Stomach (tissue), 4 donors: Measurements from ENCODE around the gene PLCD4.

ENCODE experiments used
- CTCF ChIP-seq, 7 experiments: fragments of 450-650 bp in 4 of 7; fragments of 200-600 bp in 3 of 7; sonication (generic) in 3 of 7; IDR thresholded peaks; one replicate each; pipeline ENCODE4 v1.5.1; 2016 to 2019; ENCODE audit warnings: antibody characterized with exemption in 7 of 7, control low read depth in 2 of 7, mild to moderate bottlenecking in 1 of 7
- EP300 ChIP-seq: sonication (generic); formaldehyde crosslinking; IDR thresholded peaks from one replicate; pipeline ENCODE4 v1.6.1; 2017; ENCODE audit warnings: antibody characterized with exemption
- POLR2A ChIP-seq, 4 donors: fragments of 450-650 bp; IDR thresholded peaks; one replicate each; pipeline ENCODE4 v1.6.1; 2016; ENCODE audit warnings: antibody characterized with exemption in 4 of 4, control low read depth in 2 of 4, mild to moderate bottlenecking in 1 of 4, moderate library complexity in 1 of 4

- no peak for TF ChIP-seq EP300
- TF ChIP-seq POLR2A (IDR thresholded peaks at IDR 0.05): no peak
- TF ChIP-seq CTCF (IDR thresholded peaks at IDR 0.05): no peak
Observed at GRCh38 chr2:218569661-218570500, 37.8 kb upstream of the PLCD4 start.
